NCI-H146 treated with DMSO at 0.1 percent for 48 hours (cell line): ENCODE measurements around the gene SENP1.

ENCODE experiments used
- DNase-seq: peaks from one replicate; lab custom pipeline; 2025; ENCODE audit not compliant: unreplicated experiment; lab: John Stamatoyannopoulos, UW

SENP1 gene

GRCh38 chr12:48019639-48020265, 86.1 kb downstream of the SENP1 start:
- no peak for DNase-seq

GRCh38 chr12:48018618-48018995, 87.3 kb downstream of the SENP1 start:
- no peak for DNase-seq

- DNase-seq = no peak
Measured at GRCh38 chr12:48017921-48018617, 87.8 kb downstream of the SENP1 start.

- peak; percentile 88 for DNase-seq
Measured at GRCh38 chr12:48017496-48017895, 88.4 kb downstream of the SENP1 start.

GRCh38 chr12:48016373-48017020, 89.4 kb downstream of the SENP1 start:
- no peak for DNase-seq

- no peak for DNase-seq
Measured at GRCh38 chr12:48015954-48016353, 89.9 kb downstream of the SENP1 start.

GRCh38 chr12:48015129-48015528, 90.8 kb downstream of the SENP1 start:
- DNase-seq = no peak

GRCh38 chr12:48013287-48013686, 92.6 kb downstream of the SENP1 start:
- no peak for DNase-seq

GRCh38 chr12:48012070-48012469, 93.8 kb downstream of the SENP1 start:
- no peak for DNase-seq

GRCh38 chr12:48010366-48010970, 95.4 kb downstream of the SENP1 start:
- no peak for DNase-seq

- no peak for DNase-seq
Measured at GRCh38 chr12:48009471-48009870, 96.4 kb downstream of the SENP1 start.

- DNase-seq = no peak
Measured at GRCh38 chr12:48008950-48009349, 96.9 kb downstream of the SENP1 start.

- DNase-seq = no peak
Measured at GRCh38 chr12:48008349-48008748, 97.5 kb downstream of the SENP1 start.

- no peak for DNase-seq
Measured at GRCh38 chr12:48007206-48007605, 98.7 kb downstream of the SENP1 start.

- no peak for DNase-seq
Measured at GRCh38 chr12:48005750-48006021, 100.2 kb downstream of the SENP1 start.

- DNase-seq = peak; percentile 94
Measured at GRCh38 chr12:48005001-48005749, 100.7 kb downstream of the SENP1 start.

- peak; percentile 95 for DNase-seq
Measured at GRCh38 chr12:48004053-48004941, 101.6 kb downstream of the SENP1 start, which contains the start of gene COL2A1. Gene COL2A1 (minus strand): TSS chr12:48004476. CDS start chr12:48004321, 155 bp downstream.

- peak; percentile 44 for DNase-seq
Measured at GRCh38 chr12:48003226-48004052, 102.4 kb downstream of the SENP1 start.

- peak; percentile 78 for DNase-seq
Measured at GRCh38 chr12:48002773-48003218, 103.1 kb downstream of the SENP1 start.

GRCh38 chr12:48002414-48002730, 103.5 kb downstream of the SENP1 start:
- DNase-seq = no peak
